Measurements from ENCODE around the gene EIF4E2.

- no peak for TF ChIP-seq POLR2A (IDR thresholded peaks at IDR 0.05)
- TF ChIP-seq CTCF (IDR thresholded peaks at IDR 0.05), result no peak
- TF ChIP-seq POLR2AphosphoS5 (IDR thresholded peaks at IDR 0.05; ENCODE audit: insufficient read depth in 1 of 2, low read depth in 1 of 2), result no peak
Observed at GRCh38 chr2:232530626-232531260, 19.7 kb upstream of the EIF4E2 start.

Data from vagina (tissue), 2 donors.